ENCODE results near the gene IL1R2.
"Not testable (repeated sequence)": the region's sequence is repeated elsewhere in the genome, so short reads cannot be mapped to it uniquely, and the experiment has no call there.

Gene IL1R2

GRCh38 chr2:102000012-102000411, 8.3 kb downstream of the IL1R2 start:
- DNase-seq = no peak

GRCh38 chr2:102000813-102001766, 9.3 kb downstream of the IL1R2 start:
- peak in 1 of 5 experiments; percentile 61 for DNase-seq

- DNase-seq = peak in 1 of 5 experiments; percentile 50
Observed at GRCh38 chr2:102001767-102002142, 10.0 kb downstream of the IL1R2 start.

GRCh38 chr2:102002228-102002627, 10.5 kb downstream of the IL1R2 start:
- DNase-seq = no peak

- DNase-seq = not testable (repeated sequence)
Observed at GRCh38 chr2:102002909-102003308, 11.1 kb downstream of the IL1R2 start.

- DNase-seq = no peak
Observed at GRCh38 chr2:102003696-102004095, 11.9 kb downstream of the IL1R2 start.

GRCh38 chr2:102004581-102004980, 12.8 kb downstream of the IL1R2 start:
- peak in 2 of 5 experiments; percentile 21 to 79 for DNase-seq

GRCh38 chr2:102005449-102005848, 13.7 kb downstream of the IL1R2 start:
- DNase-seq = no peak

- DNase-seq = peak in 1 of 5 experiments; percentile 63
Observed at GRCh38 chr2:102005989-102006885, 14.5 kb downstream of the IL1R2 start.

- no peak for DNase-seq
Observed at GRCh38 chr2:102006886-102007278, 15.1 kb downstream of the IL1R2 start.

GRCh38 chr2:102008490-102008889, 16.7 kb downstream of the IL1R2 start:
- no peak for DNase-seq

GRCh38 chr2:102009557-102009956, 17.8 kb downstream of the IL1R2 start:
- no peak for DNase-seq

- DNase-seq = peak in 1 of 5 experiments; percentile 41
Observed at GRCh38 chr2:102010902-102011301, 19.1 kb downstream of the IL1R2 start.

- DNase-seq = no peak
Observed at GRCh38 chr2:102012061-102012614, 20.4 kb downstream of the IL1R2 start.

- DNase-seq = no peak
Observed at GRCh38 chr2:102013206-102014040, 21.7 kb downstream of the IL1R2 start.

GRCh38 chr2:102014041-102014345, 22.2 kb downstream of the IL1R2 start:
- DNase-seq = no peak

- no peak for DNase-seq
Observed at GRCh38 chr2:102015399-102015798, 23.6 kb downstream of the IL1R2 start.

- DNase-seq = no peak
Observed at GRCh38 chr2:102016399-102016955, 24.7 kb downstream of the IL1R2 start.

- DNase-seq = no peak
Observed at GRCh38 chr2:102018823-102019445, 27.2 kb downstream of the IL1R2 start.

GRCh38 chr2:102020596-102021170, 28.9 kb downstream of the IL1R2 start:
- DNase-seq = peak; percentile 57 to 84 (median 61)

GRCh38 chr2:102021779-102022178, 30.0 kb downstream of the IL1R2 start:
- no peak for DNase-seq
